ENCODE results near the gene CCDC137. TPM values are rescaled to one million over a fixed set of nuclear protein-coding genes. Genes with fewer than 3 reads are reported as not detected.

CCDC137 gene
- total RNA-seq, 1 donor from 2014 or later: 33.8 TPM

- peaks cover 13% of the 10 kb centered on the region for H3K9me3 Mint-ChIP-seq (ENCODE audit: unreplicated experiment)
- no peaks in the 10 kb centered on the region for H3K36me3 Mint-ChIP-seq (ENCODE audit: unreplicated experiment)
- H3K27ac Mint-ChIP-seq (ENCODE audit: unreplicated experiment): no peak overlapping the region
- H3K27me3 Mint-ChIP-seq (ENCODE audit: unreplicated experiment): peaks cover 5% of the 10 kb centered on the region
- TF ChIP-seq CTCF (IDR thresholded peaks at IDR 0.05; ENCODE audit: partially characterized antibody, unreplicated experiment): no peak
- DNase-seq: no peak
- peak overlapping the region; percentile 64 for H3K4me3 Mint-ChIP-seq (ENCODE audit: unreplicated experiment)
- H3K4me1 Mint-ChIP-seq (ENCODE audit: low read depth, unreplicated experiment): peaks cover 2% of the 10 kb centered on the region
These were observed 34.1 kb downstream of the CCDC137 start for GRCh38 chr17:81700353-81701287.

- H3K27me3 Mint-ChIP-seq (ENCODE audit: unreplicated experiment): peaks cover 5% of the 10 kb centered on the region
- H3K27ac Mint-ChIP-seq (ENCODE audit: unreplicated experiment): no peak overlapping the region
- peaks cover 13% of the 10 kb centered on the region for H3K9me3 Mint-ChIP-seq (ENCODE audit: unreplicated experiment)
- no peak for DNase-seq
- H3K4me3 Mint-ChIP-seq (ENCODE audit: unreplicated experiment): peak overlapping the region; percentile 92
- peaks cover 2% of the 10 kb centered on the region for H3K4me1 Mint-ChIP-seq (ENCODE audit: low read depth, unreplicated experiment)
- TF ChIP-seq CTCF (IDR thresholded peaks at IDR 0.05; ENCODE audit: partially characterized antibody, unreplicated experiment): no peak
- H3K36me3 Mint-ChIP-seq (ENCODE audit: unreplicated experiment): no peaks in the 10 kb centered on the region
These were observed 34.9 kb downstream of the CCDC137 start for GRCh38 chr17:81701288-81702071.

GRCh38 chr17:81702934-81703746, 36.6 kb downstream of the CCDC137 start, which contains the start of gene MRPL12:
Gene MRPL12 (plus strand): TSS chr17:81703367. CDS start chr17:81703502, 135 bp downstream.
- Mint-ChIP-seq H3K36me3 (ENCODE audit: unreplicated experiment) (no peaks in the 10 kb centered on the region), H3K4me1 (ENCODE audit: low read depth, unreplicated experiment) (peaks cover 2% of the 10 kb centered on the region), H3K9me3 (ENCODE audit: unreplicated experiment) (peaks cover 9% of the 10 kb centered on the region), H3K4me3 (ENCODE audit: unreplicated experiment) (peak within 1 kb of the TSS; percentile 92), H3K27me3 (ENCODE audit: unreplicated experiment) (peaks cover 2% of the 10 kb centered on the region), H3K27ac (ENCODE audit: unreplicated experiment) (peak within 1 kb of the TSS; percentile 82)
- peak; percentile 46 for TF ChIP-seq CTCF (IDR thresholded peaks at IDR 0.05; ENCODE audit: partially characterized antibody, unreplicated experiment)
- DNase-seq: peak; percentile 96

- Mint-ChIP-seq H3K36me3 (ENCODE audit: unreplicated experiment) (no peaks in the 10 kb centered on the region), H3K4me1 (ENCODE audit: low read depth, unreplicated experiment) (peaks cover 2% of the 10 kb centered on the region), H3K27ac (ENCODE audit: unreplicated experiment) (peak overlapping the region; percentile 28), H3K27me3 (ENCODE audit: unreplicated experiment) (peaks cover 2% of the 10 kb centered on the region), H3K9me3 (ENCODE audit: unreplicated experiment) (peaks cover 6% of the 10 kb centered on the region), H3K4me3 (ENCODE audit: unreplicated experiment) (peak overlapping the region; percentile 82)
- no peak for TF ChIP-seq CTCF (IDR thresholded peaks at IDR 0.05; ENCODE audit: partially characterized antibody, unreplicated experiment)
- no peak for DNase-seq
These were observed 37.5 kb downstream of the CCDC137 start for GRCh38 chr17:81703747-81704654.
